H1 (cell line): ENCODE data around the gene ENDOG. TPM values are rescaled to one million over a fixed set of nuclear protein-coding genes. Genes with fewer than 3 reads are reported as not detected.

Experiments
- ASH2L ChIP-seq: fragments of 200-600, 300-600 bp; sonication (generic); IDR thresholded peaks from one replicate; pipeline ENCODE4 v1.7.1; 2017; ENCODE audit warnings: low read length
- BCL11A ChIP-seq, 2 experiments: IDR thresholded peaks; one replicate each; pipeline ENCODE4 v1.6.1; 2011; ENCODE audit warnings: low read depth in 2 of 2, low read length in 2 of 2, mild to moderate bottlenecking in 2 of 2
- CTBP2 ChIP-seq: IDR thresholded peaks from 2 replicates; pipeline ENCODE4 v1.7.0; 2011; ENCODE audit warnings: borderline replicate concordance, mild to moderate bottlenecking, moderate library complexity, mixed read lengths, low read length; ENCODE audit not compliant: insufficient read depth, insufficient read length
- PHF8 ChIP-seq: fragments of 200-600 bp; sonication (generic); conservative IDR thresholded peaks from 2 replicates; pipeline ENCODE4 v1.7.1; 2012; ENCODE audit warnings: low read depth, mild to moderate bottlenecking, inconsistent platforms, low read length, moderate library complexity
- RAD21 ChIP-seq, 2 experiments: IDR thresholded peaks in 1 of 2; conservative IDR thresholded peaks in 1 of 2; 2 replicates each; pipeline ENCODE4 v1.6.1; 2011; ENCODE audit warnings: low read depth in 2 of 2, low read length in 2 of 2, improper control_type of control experiment in 1 of 2, inconsistent platforms in 1 of 2, mild to moderate bottlenecking in 1 of 2, moderate library complexity in 1 of 2
- SP4 ChIP-seq: IDR thresholded peaks from 2 replicates; pipeline ENCODE4 v1.6.1; 2012; ENCODE audit warnings: low read length, inconsistent platforms
- TBP ChIP-seq: IDR thresholded peaks from 2 replicates; pipeline ENCODE4 v1.6.1; 2011; ENCODE audit warnings: low read depth, low read length, improper control_type of control experiment
- ZNF274 ChIP-seq: IDR thresholded peaks from 2 replicates; pipeline ENCODE4 v1.7.0; 2012; ENCODE audit warnings: low read length, borderline replicate concordance; ENCODE audit errors: extremely low read depth
- polyA plus RNA-seq, 7 experiments: library from polyadenylated mRNA; depleted of rRNA in 3 of 7; stranded (reverse) in 5 of 7; unstranded in 2 of 7; fragments of >200 nt in 5 of 7; fragments of 200-250 nt in 2 of 7; gene quantifications; 1 replicate in 5 of 7; 2 replicates in 1 of 7; 4 replicates in 1 of 7; pipeline versions ENCODE4 v1.2.1 to v1.2.3, GENCODE V29; 2011 to 2013; ENCODE audit warnings: missing spikeins in 2 of 7, mixed read lengths in 2 of 7
- total RNA-seq: library from RNA; stranded (reverse); fragmentation: NEBNext Ultra II Directional; extraction: Animal tissue kit (Norgen Biotek cat#: 25700); gene quantifications from 2 replicates; pipeline ENCODE4 v1.2.1, GENCODE V29; 2021
- TF ChIP-seq, protein P1 (sequence below): fragments of 300-600 bp; sonication (generic); IDR thresholded peaks from 2 replicates; pipeline ENCODE4 v1.7.1; 2012; ENCODE audit warnings: low read length, moderate library complexity, mild to moderate bottlenecking, inconsistent platforms; ENCODE audit not compliant: insufficient replicate concordance

The ENDOG gene
- total and polyA plus RNA-seq, 2 of the 8 experiments (the other 6 are each of a cell fraction or from before 2014, with no cell fraction given) = 17.5 to 23.4 TPM

DNA sequence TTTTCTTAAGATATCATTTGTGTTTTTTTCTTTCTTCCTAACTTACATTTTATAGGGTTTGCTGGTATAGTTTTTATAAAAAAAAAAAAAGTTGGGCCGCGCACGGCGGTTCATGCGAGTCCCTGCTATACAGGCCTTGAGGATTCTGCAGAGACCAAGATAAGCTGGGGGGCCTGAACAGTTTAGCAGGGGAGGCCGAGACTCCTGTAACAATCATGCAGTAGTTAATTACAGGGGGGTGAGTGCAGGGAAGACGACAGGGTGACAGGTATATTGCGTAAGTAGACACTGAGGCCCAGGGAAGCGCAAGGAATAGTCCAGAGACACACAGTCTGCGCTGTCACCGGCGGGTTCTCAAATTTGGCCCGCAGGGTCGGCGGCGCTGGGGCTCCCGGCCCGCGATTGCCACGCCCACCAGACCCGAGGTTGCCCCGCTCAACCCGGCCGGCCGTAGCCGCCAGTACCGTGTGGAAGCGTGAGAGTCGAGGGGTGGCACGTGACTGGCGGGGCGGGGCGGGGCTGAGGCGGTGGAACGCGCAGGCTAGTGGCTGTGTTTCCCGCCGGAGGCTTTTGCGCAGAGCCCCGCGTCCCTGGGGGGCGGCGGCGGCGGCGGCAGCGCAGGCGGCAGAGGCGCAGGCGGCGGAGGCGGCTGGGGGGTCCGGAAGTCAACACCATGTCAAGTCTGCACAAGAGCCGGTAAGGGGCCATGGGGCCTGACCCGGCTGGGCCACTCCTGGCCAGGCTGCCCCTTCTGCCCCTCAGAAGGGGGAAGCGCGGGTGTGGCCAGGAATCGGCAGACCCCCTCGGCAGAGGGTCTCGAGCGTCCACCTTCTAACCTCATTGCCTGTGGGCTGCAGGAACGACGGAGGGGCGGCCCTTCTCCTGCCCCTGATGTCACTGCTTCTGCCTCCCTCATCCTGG, 31.4 kb upstream of the ENDOG start, which contains the start of gene TBC1D13 (continued):
- TF ChIP-seq SP4 = peak; percentile 90; the same call in 1 of the 2 replicates
- no peak for TF ChIP-seq ZNF274
- peak; percentile 77 for TF ChIP-seq PHF8
- TF ChIP-seq BCL11A (IDR thresholded peaks at IDR 0.05; ENCODE audit: low read depth in 2 of 2, low read length in 2 of 2) = no peak
- TF ChIP-seq, protein P1, sequence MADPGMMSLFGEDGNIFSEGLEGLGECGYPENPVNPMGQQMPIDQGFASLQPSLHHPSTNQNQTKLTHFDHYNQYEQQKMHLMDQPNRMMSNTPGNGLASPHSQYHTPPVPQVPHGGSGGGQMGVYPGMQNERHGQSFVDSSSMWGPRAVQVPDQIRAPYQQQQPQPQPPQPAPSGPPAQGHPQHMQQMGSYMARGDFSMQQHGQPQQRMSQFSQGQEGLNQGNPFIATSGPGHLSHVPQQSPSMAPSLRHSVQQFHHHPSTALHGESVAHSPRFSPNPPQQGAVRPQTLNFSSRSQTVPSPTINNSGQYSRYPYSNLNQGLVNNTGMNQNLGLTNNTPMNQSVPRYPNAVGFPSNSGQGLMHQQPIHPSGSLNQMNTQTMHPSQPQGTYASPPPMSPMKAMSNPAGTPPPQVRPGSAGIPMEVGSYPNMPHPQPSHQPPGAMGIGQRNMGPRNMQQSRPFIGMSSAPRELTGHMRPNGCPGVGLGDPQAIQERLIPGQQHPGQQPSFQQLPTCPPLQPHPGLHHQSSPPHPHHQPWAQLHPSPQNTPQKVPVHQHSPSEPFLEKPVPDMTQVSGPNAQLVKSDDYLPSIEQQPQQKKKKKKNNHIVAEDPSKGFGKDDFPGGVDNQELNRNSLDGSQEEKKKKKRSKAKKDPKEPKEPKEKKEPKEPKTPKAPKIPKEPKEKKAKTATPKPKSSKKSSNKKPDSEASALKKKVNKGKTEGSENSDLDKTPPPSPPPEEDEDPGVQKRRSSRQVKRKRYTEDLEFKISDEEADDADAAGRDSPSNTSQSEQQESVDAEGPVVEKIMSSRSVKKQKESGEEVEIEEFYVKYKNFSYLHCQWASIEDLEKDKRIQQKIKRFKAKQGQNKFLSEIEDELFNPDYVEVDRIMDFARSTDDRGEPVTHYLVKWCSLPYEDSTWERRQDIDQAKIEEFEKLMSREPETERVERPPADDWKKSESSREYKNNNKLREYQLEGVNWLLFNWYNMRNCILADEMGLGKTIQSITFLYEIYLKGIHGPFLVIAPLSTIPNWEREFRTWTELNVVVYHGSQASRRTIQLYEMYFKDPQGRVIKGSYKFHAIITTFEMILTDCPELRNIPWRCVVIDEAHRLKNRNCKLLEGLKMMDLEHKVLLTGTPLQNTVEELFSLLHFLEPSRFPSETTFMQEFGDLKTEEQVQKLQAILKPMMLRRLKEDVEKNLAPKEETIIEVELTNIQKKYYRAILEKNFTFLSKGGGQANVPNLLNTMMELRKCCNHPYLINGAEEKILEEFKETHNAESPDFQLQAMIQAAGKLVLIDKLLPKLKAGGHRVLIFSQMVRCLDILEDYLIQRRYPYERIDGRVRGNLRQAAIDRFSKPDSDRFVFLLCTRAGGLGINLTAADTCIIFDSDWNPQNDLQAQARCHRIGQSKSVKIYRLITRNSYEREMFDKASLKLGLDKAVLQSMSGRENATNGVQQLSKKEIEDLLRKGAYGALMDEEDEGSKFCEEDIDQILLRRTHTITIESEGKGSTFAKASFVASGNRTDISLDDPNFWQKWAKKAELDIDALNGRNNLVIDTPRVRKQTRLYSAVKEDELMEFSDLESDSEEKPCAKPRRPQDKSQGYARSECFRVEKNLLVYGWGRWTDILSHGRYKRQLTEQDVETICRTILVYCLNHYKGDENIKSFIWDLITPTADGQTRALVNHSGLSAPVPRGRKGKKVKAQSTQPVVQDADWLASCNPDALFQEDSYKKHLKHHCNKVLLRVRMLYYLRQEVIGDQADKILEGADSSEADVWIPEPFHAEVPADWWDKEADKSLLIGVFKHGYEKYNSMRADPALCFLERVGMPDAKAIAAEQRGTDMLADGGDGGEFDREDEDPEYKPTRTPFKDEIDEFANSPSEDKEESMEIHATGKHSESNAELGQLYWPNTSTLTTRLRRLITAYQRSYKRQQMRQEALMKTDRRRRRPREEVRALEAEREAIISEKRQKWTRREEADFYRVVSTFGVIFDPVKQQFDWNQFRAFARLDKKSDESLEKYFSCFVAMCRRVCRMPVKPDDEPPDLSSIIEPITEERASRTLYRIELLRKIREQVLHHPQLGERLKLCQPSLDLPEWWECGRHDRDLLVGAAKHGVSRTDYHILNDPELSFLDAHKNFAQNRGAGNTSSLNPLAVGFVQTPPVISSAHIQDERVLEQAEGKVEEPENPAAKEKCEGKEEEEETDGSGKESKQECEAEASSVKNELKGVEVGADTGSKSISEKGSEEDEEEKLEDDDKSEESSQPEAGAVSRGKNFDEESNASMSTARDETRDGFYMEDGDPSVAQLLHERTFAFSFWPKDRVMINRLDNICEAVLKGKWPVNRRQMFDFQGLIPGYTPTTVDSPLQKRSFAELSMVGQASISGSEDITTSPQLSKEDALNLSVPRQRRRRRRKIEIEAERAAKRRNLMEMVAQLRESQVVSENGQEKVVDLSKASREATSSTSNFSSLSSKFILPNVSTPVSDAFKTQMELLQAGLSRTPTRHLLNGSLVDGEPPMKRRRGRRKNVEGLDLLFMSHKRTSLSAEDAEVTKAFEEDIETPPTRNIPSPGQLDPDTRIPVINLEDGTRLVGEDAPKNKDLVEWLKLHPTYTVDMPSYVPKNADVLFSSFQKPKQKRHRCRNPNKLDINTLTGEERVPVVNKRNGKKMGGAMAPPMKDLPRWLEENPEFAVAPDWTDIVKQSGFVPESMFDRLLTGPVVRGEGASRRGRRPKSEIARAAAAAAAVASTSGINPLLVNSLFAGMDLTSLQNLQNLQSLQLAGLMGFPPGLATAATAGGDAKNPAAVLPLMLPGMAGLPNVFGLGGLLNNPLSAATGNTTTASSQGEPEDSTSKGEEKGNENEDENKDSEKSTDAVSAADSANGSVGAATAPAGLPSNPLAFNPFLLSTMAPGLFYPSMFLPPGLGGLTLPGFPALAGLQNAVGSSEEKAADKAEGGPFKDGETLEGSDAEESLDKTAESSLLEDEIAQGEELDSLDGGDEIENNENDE = no peak
- TF ChIP-seq RAD21 (IDR thresholded peaks at IDR 0.05 in 1 of 2, conservative IDR thresholded peaks at IDR 0.05 in 1 of 2; ENCODE audit: low read depth in 2 of 2, low read length in 2 of 2) = peak in 1 of 2 experiments; percentile 17; a peak in 1 of 4 replicates
- TF ChIP-seq ASH2L = peak; percentile 92
- no peak for TF ChIP-seq CTBP2
- peak; percentile 69; the same call in 1 of the 2 replicates for TF ChIP-seq TBP
